Measurements from ENCODE around the gene DCLRE1B.

Gene DCLRE1B

GRCh38 chr1:113958691-113959090, 53.6 kb downstream of the DCLRE1B start:
- Histone ChIP-seq H3K4me1 (ENCODE audit: low read length) (no peaks in the 10 kb centered on the region), H3K36me3 (replicated peaks; ENCODE audit: low read depth, low read length) (peaks cover 7% of the 10 kb centered on the region), H3K79me2 (ENCODE audit: low read length) (no peaks in the 10 kb centered on the region), H3K27me3 (ENCODE audit: low read depth, low read length) (no peaks in the 10 kb centered on the region), H3K4me2 (ENCODE audit: low read length) (no peak overlapping the region), H3K9ac (ENCODE audit: low read length) (no peak overlapping the region), H4K20me1 (ENCODE audit: insufficient read depth, low read length) (no peaks in the 10 kb centered on the region), H2AFZ (ENCODE audit: low read depth, low read length) (no peak overlapping the region), H3K4me3 (ENCODE audit: low read length) (no peak overlapping the region), H3K27ac (ENCODE audit: low read length) (no peak overlapping the region), H3K9me3 (ENCODE audit: insufficient read depth, low read length) (no peaks in the 10 kb centered on the region)
- no peak for TF ChIP-seq CTCF (IDR thresholded peaks at IDR 0.05; ENCODE audit: low read depth, low read length)
- TF ChIP-seq EZH2phosphoT487 (IDR thresholded peaks at IDR 0.05; ENCODE audit: low read depth), result no peak

GRCh38 chr1:113963281-113963906, 58.3 kb downstream of the DCLRE1B start:
- Histone ChIP-seq H2AFZ (ENCODE audit: low read depth, low read length) (no peak overlapping the region), H3K27me3 (ENCODE audit: low read depth, low read length) (no peaks in the 10 kb centered on the region), H3K79me2 (ENCODE audit: low read length) (no peaks in the 10 kb centered on the region), H3K27ac (ENCODE audit: low read length) (no peak overlapping the region), H4K20me1 (ENCODE audit: insufficient read depth, low read length) (no peaks in the 10 kb centered on the region), H3K36me3 (replicated peaks; ENCODE audit: low read depth, low read length) (peaks cover 22% of the 10 kb centered on the region), H3K9ac (ENCODE audit: low read length) (no peak overlapping the region), H3K4me3 (ENCODE audit: low read length) (no peak overlapping the region), H3K9me3 (ENCODE audit: insufficient read depth, low read length) (no peaks in the 10 kb centered on the region), H3K4me2 (ENCODE audit: low read length) (no peak overlapping the region), H3K4me1 (ENCODE audit: low read length) (no peaks in the 10 kb centered on the region)
- TF ChIP-seq EZH2phosphoT487 (IDR thresholded peaks at IDR 0.05; ENCODE audit: low read depth) (no peak), CTCF (IDR thresholded peaks at IDR 0.05; ENCODE audit: low read depth, low read length) (no peak)
